GM12892 (cell line): ENCODE data around the gene PPP4R2.

Source experiments
- POLR2A ChIP-seq: IDR thresholded peaks from 2 replicates; pipeline ENCODE4 v1.6.1; 2011; ENCODE audit warnings: low read depth, low read length, control low read depth
- POLR2AphosphoS5 ChIP-seq: IDR thresholded peaks from 2 replicates; pipeline ENCODE4 v1.6.1; 2011; ENCODE audit warnings: low read depth, low read length, control low read depth
- TAF1 ChIP-seq: IDR thresholded peaks from 2 replicates; pipeline ENCODE4 v1.6.1; 2011; ENCODE audit warnings: low read depth, mild to moderate bottlenecking, control low read depth, low read length, borderline replicate concordance

DNA sequence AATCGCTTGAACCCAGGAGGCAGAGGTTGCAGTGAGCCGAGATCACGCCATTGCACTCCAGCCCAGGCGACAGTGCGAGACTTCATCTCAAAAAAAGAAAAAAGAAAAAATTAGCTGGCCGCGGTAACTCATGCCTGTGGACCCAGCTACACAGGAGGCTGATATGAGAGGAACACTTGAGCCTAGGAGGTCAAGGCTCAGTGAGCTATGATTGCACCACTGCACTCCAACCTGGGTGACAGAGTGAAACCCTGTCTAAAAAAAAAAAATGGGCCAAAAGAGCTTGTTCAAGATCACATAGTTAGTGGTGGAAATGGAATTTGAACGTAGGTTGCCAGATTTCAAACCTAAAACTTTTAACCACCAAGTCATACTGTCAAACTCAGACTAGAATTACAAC is 46.2 kb upstream of the PPP4R2 start:
- no peak for TF ChIP-seq POLR2AphosphoS5
- TF ChIP-seq POLR2A, result no peak
- TF ChIP-seq TAF1, result no peak
